H1 (cell line): ENCODE results near the gene ZNF23. TPM values are rescaled to one million over a fixed set of nuclear protein-coding genes. Genes with fewer than 3 reads are reported as not detected.

ENCODE experiments used
- RFX5 ChIP-seq: IDR thresholded peaks from 2 replicates; pipeline ENCODE4 v1.6.1; 2011; ENCODE audit warnings: low read depth, low read length, improper control_type of control experiment, borderline replicate concordance
- TEAD4 ChIP-seq: IDR thresholded peaks from 2 replicates; pipeline ENCODE4 v1.6.1; 2012; ENCODE audit warnings: low read depth, low read length, inconsistent platforms, mixed read lengths
- polyA plus RNA-seq, 7 experiments: library from polyadenylated mRNA; depleted of rRNA in 3 of 7; stranded (reverse) in 5 of 7; unstranded in 2 of 7; fragments of >200 nt in 5 of 7; fragments of 200-250 nt in 2 of 7; gene quantifications; 1 replicate in 5 of 7; 2 replicates in 1 of 7; 4 replicates in 1 of 7; pipeline versions ENCODE4 v1.2.1 to v1.2.3, GENCODE V29; 2011 to 2013; ENCODE audit warnings: missing spikeins in 2 of 7, mixed read lengths in 2 of 7
- total RNA-seq: library from RNA; stranded (reverse); fragmentation: NEBNext Ultra II Directional; extraction: Animal tissue kit (Norgen Biotek cat#: 25700); gene quantifications from 2 replicates; pipeline ENCODE4 v1.2.1, GENCODE V29; 2021
- TF ChIP-seq, protein P1 (sequence below): fragments of 300-600 bp; sonication (generic); IDR thresholded peaks from 2 replicates; pipeline ENCODE4 v1.7.1; 2012; ENCODE audit warnings: low read length, moderate library complexity, mild to moderate bottlenecking, inconsistent platforms; ENCODE audit not compliant: insufficient replicate concordance

Gene ZNF23
- total and polyA plus RNA-seq, 2 of the 8 experiments (the other 6 are each of a cell fraction or from before 2014, with no cell fraction given), result 2.4 to 10.2 TPM

DNA sequence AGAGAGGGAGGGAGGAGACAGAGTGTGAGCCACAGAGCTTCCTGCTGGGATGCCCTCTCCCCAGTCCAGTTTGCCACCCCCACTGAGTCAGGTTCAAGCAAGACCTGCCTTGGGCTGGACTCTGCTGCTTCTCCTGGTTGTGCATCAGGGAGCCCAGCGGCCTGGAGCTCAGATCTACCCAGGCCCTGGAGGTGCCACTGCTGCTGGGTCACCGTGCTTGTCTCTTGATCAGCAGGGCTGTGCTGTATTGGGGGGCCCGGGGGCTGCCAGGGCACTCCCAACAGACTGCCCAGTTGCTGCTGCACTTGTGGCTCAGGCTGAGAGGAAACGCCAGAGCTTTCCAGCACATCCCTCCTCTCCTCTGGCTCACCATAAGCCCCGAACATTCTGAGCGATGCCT, 29.1 kb downstream of the ZNF23 start (continued):
- TF ChIP-seq RFX5, result no peak
- TF ChIP-seq, protein P1, sequence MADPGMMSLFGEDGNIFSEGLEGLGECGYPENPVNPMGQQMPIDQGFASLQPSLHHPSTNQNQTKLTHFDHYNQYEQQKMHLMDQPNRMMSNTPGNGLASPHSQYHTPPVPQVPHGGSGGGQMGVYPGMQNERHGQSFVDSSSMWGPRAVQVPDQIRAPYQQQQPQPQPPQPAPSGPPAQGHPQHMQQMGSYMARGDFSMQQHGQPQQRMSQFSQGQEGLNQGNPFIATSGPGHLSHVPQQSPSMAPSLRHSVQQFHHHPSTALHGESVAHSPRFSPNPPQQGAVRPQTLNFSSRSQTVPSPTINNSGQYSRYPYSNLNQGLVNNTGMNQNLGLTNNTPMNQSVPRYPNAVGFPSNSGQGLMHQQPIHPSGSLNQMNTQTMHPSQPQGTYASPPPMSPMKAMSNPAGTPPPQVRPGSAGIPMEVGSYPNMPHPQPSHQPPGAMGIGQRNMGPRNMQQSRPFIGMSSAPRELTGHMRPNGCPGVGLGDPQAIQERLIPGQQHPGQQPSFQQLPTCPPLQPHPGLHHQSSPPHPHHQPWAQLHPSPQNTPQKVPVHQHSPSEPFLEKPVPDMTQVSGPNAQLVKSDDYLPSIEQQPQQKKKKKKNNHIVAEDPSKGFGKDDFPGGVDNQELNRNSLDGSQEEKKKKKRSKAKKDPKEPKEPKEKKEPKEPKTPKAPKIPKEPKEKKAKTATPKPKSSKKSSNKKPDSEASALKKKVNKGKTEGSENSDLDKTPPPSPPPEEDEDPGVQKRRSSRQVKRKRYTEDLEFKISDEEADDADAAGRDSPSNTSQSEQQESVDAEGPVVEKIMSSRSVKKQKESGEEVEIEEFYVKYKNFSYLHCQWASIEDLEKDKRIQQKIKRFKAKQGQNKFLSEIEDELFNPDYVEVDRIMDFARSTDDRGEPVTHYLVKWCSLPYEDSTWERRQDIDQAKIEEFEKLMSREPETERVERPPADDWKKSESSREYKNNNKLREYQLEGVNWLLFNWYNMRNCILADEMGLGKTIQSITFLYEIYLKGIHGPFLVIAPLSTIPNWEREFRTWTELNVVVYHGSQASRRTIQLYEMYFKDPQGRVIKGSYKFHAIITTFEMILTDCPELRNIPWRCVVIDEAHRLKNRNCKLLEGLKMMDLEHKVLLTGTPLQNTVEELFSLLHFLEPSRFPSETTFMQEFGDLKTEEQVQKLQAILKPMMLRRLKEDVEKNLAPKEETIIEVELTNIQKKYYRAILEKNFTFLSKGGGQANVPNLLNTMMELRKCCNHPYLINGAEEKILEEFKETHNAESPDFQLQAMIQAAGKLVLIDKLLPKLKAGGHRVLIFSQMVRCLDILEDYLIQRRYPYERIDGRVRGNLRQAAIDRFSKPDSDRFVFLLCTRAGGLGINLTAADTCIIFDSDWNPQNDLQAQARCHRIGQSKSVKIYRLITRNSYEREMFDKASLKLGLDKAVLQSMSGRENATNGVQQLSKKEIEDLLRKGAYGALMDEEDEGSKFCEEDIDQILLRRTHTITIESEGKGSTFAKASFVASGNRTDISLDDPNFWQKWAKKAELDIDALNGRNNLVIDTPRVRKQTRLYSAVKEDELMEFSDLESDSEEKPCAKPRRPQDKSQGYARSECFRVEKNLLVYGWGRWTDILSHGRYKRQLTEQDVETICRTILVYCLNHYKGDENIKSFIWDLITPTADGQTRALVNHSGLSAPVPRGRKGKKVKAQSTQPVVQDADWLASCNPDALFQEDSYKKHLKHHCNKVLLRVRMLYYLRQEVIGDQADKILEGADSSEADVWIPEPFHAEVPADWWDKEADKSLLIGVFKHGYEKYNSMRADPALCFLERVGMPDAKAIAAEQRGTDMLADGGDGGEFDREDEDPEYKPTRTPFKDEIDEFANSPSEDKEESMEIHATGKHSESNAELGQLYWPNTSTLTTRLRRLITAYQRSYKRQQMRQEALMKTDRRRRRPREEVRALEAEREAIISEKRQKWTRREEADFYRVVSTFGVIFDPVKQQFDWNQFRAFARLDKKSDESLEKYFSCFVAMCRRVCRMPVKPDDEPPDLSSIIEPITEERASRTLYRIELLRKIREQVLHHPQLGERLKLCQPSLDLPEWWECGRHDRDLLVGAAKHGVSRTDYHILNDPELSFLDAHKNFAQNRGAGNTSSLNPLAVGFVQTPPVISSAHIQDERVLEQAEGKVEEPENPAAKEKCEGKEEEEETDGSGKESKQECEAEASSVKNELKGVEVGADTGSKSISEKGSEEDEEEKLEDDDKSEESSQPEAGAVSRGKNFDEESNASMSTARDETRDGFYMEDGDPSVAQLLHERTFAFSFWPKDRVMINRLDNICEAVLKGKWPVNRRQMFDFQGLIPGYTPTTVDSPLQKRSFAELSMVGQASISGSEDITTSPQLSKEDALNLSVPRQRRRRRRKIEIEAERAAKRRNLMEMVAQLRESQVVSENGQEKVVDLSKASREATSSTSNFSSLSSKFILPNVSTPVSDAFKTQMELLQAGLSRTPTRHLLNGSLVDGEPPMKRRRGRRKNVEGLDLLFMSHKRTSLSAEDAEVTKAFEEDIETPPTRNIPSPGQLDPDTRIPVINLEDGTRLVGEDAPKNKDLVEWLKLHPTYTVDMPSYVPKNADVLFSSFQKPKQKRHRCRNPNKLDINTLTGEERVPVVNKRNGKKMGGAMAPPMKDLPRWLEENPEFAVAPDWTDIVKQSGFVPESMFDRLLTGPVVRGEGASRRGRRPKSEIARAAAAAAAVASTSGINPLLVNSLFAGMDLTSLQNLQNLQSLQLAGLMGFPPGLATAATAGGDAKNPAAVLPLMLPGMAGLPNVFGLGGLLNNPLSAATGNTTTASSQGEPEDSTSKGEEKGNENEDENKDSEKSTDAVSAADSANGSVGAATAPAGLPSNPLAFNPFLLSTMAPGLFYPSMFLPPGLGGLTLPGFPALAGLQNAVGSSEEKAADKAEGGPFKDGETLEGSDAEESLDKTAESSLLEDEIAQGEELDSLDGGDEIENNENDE, result no peak
- no peak for TF ChIP-seq TEAD4
- TF ChIP-seq, all 59 proteins: peak for 0
